Natural killer cell (primary cell): ENCODE data around the gene ZNF70. TPM values are rescaled to one million over a fixed set of nuclear protein-coding genes. Genes with fewer than 3 reads are reported as not detected.

Experiments
- ATAC-seq, 3 donors: fragments of 150-1000 bp in 2 of 3; fragments of 200-7000 bp in 1 of 3; cut with Tn5 transposase; 1 replicate in 1 of 3; 2 replicates in 2 of 3; pipeline ENCODE4 v1.10.0; 2021; ENCODE audit warnings: mild to moderate bottlenecking in 2 of 3, moderate library complexity in 2 of 3
- DNase-seq, 2 donors: peaks; one replicate each; pipeline versions ENCODE4 v3.0.0 to v3.0.0-alpha.2; 2013 to 2021; ENCODE audit warnings: mixed read lengths in 1 of 2
- H3K27ac ChIP-seq: one replicate; pipeline ENCODE4 v1.5.1; 2013; ENCODE audit warnings: mild to moderate bottlenecking, low read length
- H3K27me3 ChIP-seq: one replicate; pipeline ENCODE4 v1.6.1; 2013; ENCODE audit warnings: low read length; ENCODE audit not compliant: control insufficient read depth, insufficient read depth
- H3K36me3 ChIP-seq: one replicate; pipeline ENCODE4 v1.6.1; 2013; ENCODE audit warnings: low read length; ENCODE audit not compliant: control insufficient read depth, insufficient read depth
- H3K4me1 ChIP-seq: one replicate; pipeline ENCODE4 v1.6.1; 2013; ENCODE audit warnings: low read length; ENCODE audit not compliant: control insufficient read depth, insufficient read depth
- H3K4me3 ChIP-seq: one replicate; pipeline ENCODE4 v1.5.1; 2013; ENCODE audit warnings: low read length
- H3K9me3 ChIP-seq: one replicate; pipeline ENCODE4 v1.6.1; 2013; ENCODE audit warnings: low read length; ENCODE audit not compliant: control insufficient read depth, insufficient read depth
- H3K27ac Mint-ChIP-seq, 2 donors: one replicate each; pipeline ENCODE4 v1.8.0; 2022; ENCODE audit warnings: mild to moderate bottlenecking in 2 of 2, mixed read lengths in 2 of 2, moderate library complexity in 1 of 2
- H3K27me3 Mint-ChIP-seq, 2 donors: one replicate each; pipeline ENCODE4 v1.8.0; 2022; ENCODE audit warnings: low read depth in 2 of 2, mixed read lengths in 2 of 2
- H3K36me3 Mint-ChIP-seq: one replicate; pipeline ENCODE4 v1.8.0; 2022; ENCODE audit warnings: mixed read lengths
- H3K4me1 Mint-ChIP-seq, 2 donors: one replicate each; pipeline ENCODE4 v1.8.0; 2022; ENCODE audit warnings: mixed read lengths in 2 of 2
- H3K4me3 Mint-ChIP-seq: one replicate; pipeline ENCODE4 v1.8.0; 2022; ENCODE audit warnings: mild to moderate bottlenecking, moderate library complexity, mixed read lengths
- H3K9me3 Mint-ChIP-seq, 2 donors: one replicate each; pipeline ENCODE4 v1.8.0; 2022; ENCODE audit warnings: mixed read lengths in 2 of 2
- WGBS: methylation state at CpG from one replicate; pipeline ENCODE4 v1.1.7; 2013; ENCODE audit warnings: missing lambda C conversion rate; ENCODE audit not compliant: insufficient coverage; 5-methylcytosine and 5-hydroxymethylcytosine counted together
- intact Hi-C: fragments of 100-400 bp; cut with micrococcal nuclease; formaldehyde crosslinking; loops from one replicate; pipeline ENCODE4 v1.14.2; 2022
- total RNA-seq, 4 donors: library from RNA; stranded (reverse); fragments of 120-200 nt in 1 of 4; gene quantifications; one replicate each; pipeline versions ENCODE4 v1.2.3 to v1.2.4, GENCODE V29; 2013 to 2022
- TF ChIP-seq, protein P1 (sequence below): fragments of 200-600 bp; IDR thresholded peaks from one replicate; pipeline ENCODE4 v1.8.0; 2022; ENCODE audit warnings: antibody characterized with exemption

ZNF70 gene
- total RNA-seq, 3 donors from 2014 or later (not counting 1 experiment from before 2014, with no cell fraction given): 7.4 to 9.1 (median 7.7) TPM

DNA sequence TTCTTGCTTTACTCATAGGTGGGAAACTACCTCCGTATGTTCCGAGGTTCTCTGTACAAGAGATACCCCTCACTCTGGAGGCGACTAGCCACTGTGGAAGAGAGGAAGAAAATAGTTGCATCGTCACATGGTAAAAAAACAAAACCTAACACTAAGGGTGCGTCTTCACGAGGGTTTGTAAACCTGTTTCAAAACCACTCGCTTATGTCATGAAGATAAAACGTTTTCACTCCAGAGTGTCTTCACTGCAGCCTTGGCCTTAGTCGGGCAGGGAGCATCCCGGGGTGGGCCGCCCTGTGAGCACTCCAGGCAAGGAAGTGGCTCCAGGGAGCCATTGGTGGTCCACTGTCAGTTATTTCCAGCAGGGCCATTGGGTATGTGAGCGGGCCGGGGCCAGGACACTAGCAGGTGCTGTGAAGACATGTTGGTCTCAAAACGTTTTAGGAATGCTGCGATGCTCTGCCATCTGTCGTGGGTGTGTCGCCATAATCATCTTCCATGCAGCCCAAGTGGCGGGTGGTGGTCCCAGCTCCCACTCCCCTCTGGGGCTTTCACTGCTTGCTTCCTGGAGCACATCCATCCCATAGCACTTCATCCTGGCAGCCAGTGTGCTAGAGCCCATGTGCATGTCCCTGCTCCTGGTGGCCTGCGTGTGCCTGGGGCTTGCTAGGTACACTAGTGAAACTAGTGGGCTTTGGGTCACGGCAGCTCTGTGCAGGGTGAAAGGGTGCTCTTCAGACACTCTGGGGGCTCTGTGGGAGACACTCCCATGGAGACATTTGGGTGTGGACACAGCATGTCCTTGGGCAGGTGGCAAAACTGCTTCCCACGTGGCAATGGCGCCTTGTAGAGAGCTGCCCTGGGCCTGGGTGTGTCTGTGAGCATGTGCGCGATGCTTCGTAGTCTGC, 41.1 kb upstream of the ZNF70 start:
- no peaks in the 10 kb centered on the region for H3K27me3 Mint-ChIP-seq
- Histone ChIP-seq H3K9me3 (no peaks in the 10 kb centered on the region), H3K4me3 (no peak overlapping the region), H3K36me3 (peaks cover 33% of the 10 kb centered on the region), H3K4me1 (peaks cover 11% of the 10 kb centered on the region), H3K27me3 (no peaks in the 10 kb centered on the region), H3K27ac (no peak overlapping the region)
- 84% methylated on average over 21 of the region's 25 CpGs for WGBS
- H3K4me3 Mint-ChIP-seq: no peak overlapping the region
- TF ChIP-seq, protein P1, sequence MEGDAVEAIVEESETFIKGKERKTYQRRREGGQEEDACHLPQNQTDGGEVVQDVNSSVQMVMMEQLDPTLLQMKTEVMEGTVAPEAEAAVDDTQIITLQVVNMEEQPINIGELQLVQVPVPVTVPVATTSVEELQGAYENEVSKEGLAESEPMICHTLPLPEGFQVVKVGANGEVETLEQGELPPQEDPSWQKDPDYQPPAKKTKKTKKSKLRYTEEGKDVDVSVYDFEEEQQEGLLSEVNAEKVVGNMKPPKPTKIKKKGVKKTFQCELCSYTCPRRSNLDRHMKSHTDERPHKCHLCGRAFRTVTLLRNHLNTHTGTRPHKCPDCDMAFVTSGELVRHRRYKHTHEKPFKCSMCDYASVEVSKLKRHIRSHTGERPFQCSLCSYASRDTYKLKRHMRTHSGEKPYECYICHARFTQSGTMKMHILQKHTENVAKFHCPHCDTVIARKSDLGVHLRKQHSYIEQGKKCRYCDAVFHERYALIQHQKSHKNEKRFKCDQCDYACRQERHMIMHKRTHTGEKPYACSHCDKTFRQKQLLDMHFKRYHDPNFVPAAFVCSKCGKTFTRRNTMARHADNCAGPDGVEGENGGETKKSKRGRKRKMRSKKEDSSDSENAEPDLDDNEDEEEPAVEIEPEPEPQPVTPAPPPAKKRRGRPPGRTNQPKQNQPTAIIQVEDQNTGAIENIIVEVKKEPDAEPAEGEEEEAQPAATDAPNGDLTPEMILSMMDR: no peak
- DNase-seq (no peak), ATAC-seq (no peak)
- peaks cover 6% of the 10 kb centered on the region for H3K36me3 Mint-ChIP-seq
- H3K27ac Mint-ChIP-seq: peak overlapping the region in 1 of 2 donors; percentile 40
- peaks cover 38% of the 10 kb centered on the region in 2 donors for H3K4me1 Mint-ChIP-seq
- intact Hi-C loops: no loop called here
- H3K9me3 Mint-ChIP-seq: no peaks in the 10 kb centered on the region

DNA sequence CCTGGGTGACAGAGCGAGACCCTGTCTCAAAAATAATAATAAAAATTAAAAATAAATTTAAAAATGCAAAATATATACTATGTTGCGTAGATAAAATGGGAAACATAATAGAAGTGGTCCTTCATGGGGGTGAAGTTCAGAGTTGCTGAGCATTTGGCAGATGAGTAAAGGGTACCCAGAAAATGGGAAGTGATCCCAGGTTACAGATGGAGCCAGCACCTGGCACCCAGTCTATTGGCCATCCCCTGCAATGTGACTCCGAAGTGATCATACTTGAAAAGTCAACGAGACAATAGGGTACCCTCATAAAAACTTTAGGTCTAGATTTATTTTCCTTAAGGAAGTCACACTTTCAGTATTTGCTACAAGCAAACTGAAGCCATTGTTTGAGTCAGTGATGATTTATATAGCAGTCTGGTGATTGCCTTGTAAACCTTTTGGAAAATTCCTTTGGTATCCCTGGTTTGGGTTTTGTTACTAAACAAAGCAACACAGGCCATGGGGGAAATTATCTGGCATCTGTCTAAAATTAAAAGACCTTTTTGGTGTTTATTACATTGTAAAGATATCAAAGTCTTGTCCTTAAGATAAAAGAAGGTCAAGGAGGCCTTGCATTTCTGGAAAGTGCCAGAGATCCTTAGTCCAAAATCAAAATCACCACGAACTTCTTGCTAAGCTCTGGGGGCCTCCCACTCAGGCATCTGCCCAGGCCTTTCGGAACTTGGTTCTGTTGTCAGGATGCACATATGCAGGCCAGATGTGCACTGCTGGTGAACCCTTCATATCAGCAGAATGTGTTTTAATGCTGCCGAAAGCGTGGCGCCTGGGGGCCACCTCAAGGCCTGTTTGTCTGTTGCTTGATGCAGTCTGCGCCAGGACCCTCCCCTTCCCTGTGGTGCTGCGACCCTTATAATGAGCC, 40.2 kb upstream of the ZNF70 start:
- ATAC-seq: no peak
- no peak overlapping the region for H3K4me3 ChIP-seq
- intact Hi-C loops: no loop called here
- H3K9me3 Mint-ChIP-seq: no peaks in the 10 kb centered on the region
- no peak for DNase-seq
- no peaks in the 10 kb centered on the region for H3K27me3 ChIP-seq
- H3K4me1 Mint-ChIP-seq: peaks cover 37 to 38% of the 10 kb centered on the region in 2 donors
- H3K4me3 Mint-ChIP-seq: no peak overlapping the region
- no peak overlapping the region for H3K27ac ChIP-seq
- peaks cover 6% of the 10 kb centered on the region for H3K36me3 Mint-ChIP-seq
- 89% methylated on average over 10 of the region's 11 CpGs for WGBS
- H3K27me3 Mint-ChIP-seq: no peaks in the 10 kb centered on the region
- TF ChIP-seq, protein P1: no peak
- no peak overlapping the region for H3K27ac Mint-ChIP-seq
- no peaks in the 10 kb centered on the region for H3K9me3 ChIP-seq
- peaks cover 18% of the 10 kb centered on the region for H3K4me1 ChIP-seq
- peaks cover 32% of the 10 kb centered on the region for H3K36me3 ChIP-seq

DNA sequence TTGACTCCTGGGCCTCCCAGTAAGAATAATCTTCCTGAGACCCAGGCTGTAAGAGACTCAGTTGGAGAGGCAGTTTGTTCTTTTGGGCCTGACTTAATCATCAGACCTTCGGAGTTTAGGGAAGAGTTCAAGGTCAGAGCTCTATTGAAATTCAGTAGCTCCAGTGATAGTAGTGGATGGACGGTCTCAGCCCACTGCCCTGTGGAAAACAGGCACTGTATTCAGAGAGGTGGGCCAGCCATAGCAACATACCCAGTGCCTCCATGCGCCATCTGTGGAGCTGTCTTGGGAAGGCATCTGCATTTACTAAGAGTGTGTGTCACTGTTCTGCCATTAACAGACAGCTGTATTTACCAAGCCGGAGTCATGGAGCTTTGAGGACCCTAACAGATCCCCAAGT, 38.7 kb upstream of the ZNF70 start:
- WGBS: 96% methylated on average over 4 of the region's 4 CpGs
- Histone ChIP-seq H3K36me3 (peaks cover 21% of the 10 kb centered on the region), H3K27ac (no peak overlapping the region), H3K27me3 (no peaks in the 10 kb centered on the region), H3K4me3 (no peak overlapping the region), H3K4me1 (peaks cover 20% of the 10 kb centered on the region), H3K9me3 (no peaks in the 10 kb centered on the region)
- Mint-ChIP-seq H3K27ac (peak overlapping the region; percentile 42 to 51), H3K27me3 (no peaks in the 10 kb centered on the region), H3K9me3 (no peaks in the 10 kb centered on the region), H3K36me3 (peaks cover 6% of the 10 kb centered on the region), H3K4me3 (no peak overlapping the region), H3K4me1 (peaks cover 37 to 38% of the 10 kb centered on the region in 2 donors)
- intact Hi-C loops: no loop called here
- ATAC-seq (no peak), DNase-seq (no peak)
- TF ChIP-seq, protein P1: no peak
